HG02943 (cell line): Measurements from ENCODE around the gene FSTL4.

ENCODE experiments used
- ATAC-seq: cut with Tn5 transposase; IDR thresholded peaks from one replicate; pipeline ENCODE4 v1.9.1; 2021; ENCODE audit warnings: mild to moderate bottlenecking, low read depth, moderate library complexity; ENCODE audit not compliant: unreplicated experiment

The FSTL4 gene

GRCh38 chr5:133612249-133612860 is at the start of gene FSTL4:
Gene FSTL4, minus strand, starts transcription at chr5:133612541.
- no peak for ATAC-seq

- no peak for ATAC-seq
Observed at GRCh38 chr5:133661389-133661788, 49.0 kb upstream of the FSTL4 start.

DNA sequence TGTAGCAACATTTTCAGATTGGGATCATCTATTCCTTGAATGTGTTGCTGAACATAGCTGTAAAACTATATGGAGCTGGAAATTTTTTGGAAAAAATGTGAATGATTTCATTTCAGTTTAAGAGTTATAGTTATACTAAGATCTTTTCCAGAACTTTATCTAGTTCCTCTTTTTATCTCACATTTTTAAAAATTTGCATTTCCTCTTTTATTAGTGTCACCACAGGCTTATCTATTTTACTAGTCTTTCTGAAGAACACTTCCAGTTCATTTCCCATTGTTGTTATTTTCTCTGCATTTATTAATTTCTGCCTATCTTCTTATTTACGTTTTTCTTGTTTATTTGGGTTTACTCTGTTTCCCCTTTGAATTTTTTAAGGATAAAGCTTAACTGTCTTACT is 46.0 kb upstream of the FSTL4 start:
- ATAC-seq: no peak

GRCh38 chr5:133657036-133657435 is 44.7 kb upstream of the FSTL4 start:
- no peak for ATAC-seq

- no peak for ATAC-seq
Observed at GRCh38 chr5:133655966-133656365, 43.6 kb upstream of the FSTL4 start.

DNA sequence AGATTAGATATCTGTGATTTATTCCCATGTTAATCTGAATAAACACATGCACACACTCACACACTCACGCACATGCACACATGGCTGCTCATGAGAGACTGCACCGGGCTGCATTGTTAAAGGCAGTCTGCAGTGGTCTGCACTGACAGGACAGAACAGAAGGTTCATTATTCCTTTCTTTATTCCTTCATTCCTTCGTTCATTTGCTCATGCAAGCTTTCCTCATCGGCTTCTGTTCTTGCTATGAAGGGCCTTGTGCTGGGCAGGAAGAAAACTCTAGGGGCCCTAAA is 41.4 kb upstream of the FSTL4 start:
- ATAC-seq: no peak

GRCh38 chr5:133652951-133653759 is 40.8 kb upstream of the FSTL4 start:
- ATAC-seq: no peak

GRCh38 chr5:133644000-133644865 is 31.9 kb upstream of the FSTL4 start:
- no peak for ATAC-seq

DNA sequence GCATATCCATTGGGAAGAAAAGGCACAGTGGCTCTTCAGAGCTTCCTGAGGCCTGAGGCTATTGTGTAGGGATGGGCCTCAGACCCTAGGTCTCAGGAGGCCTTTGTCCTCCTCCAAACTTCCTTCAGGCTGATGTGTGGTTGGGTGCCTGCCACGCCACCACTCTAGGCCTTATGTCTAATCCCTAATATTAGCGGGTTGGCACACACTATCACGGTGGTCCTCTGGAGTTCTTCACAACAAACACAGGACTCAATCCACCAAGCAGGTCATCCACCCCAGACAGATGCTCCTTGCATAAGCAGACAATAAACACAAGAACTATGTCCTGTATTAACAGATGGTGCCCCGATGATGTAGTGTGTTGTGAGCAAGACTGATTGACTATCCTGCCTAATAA is 31.0 kb upstream of the FSTL4 start:
- ATAC-seq: no peak

DNA sequence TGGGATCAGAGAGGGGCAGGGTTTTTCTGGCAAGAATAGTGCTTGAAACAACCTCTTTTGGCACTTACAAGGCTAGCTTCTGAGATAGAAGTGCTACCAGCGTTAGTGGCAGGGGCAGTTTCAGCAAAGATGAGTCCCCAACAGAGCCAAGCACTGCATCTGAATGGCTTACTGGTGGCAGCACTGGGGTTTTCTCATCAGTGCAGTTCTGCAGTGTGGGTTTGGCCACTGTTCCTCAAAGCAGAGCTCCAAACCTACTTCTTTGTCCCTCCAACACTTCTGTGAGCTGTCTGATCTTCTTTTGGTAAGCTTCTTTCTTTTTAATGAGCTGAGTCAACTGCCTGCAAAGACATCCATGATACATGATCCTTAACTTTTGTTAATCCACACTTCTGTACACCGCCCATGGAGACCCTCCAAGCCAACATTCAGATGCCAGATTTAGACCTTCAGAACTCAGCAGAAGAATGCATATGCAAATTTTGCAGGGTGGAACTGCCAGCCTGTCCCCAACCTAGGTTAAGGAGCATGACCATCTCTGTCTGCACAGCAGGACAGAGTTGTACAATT is 29.9 kb upstream of the FSTL4 start:
- no peak for ATAC-seq

DNA sequence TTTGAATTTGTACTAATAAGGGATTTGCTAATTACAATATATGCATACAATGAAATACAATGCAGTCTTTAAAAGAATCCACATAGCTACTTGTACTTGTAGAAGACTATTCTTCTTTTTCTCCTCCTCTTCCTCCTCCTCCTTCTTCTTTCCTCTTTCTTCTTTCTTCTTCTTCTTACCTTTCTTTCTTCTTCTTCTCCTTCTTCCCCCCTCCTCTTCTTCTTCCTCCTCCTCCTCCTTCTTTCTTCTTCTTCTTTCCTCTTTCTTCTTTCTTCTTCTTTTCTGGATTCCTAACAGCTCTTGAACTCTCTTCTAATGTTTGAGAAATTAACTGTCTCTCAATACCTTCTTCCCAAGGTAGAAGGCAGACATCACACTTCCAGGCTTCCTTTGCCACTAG is 29.3 kb upstream of the FSTL4 start:
- no peak for ATAC-seq

DNA sequence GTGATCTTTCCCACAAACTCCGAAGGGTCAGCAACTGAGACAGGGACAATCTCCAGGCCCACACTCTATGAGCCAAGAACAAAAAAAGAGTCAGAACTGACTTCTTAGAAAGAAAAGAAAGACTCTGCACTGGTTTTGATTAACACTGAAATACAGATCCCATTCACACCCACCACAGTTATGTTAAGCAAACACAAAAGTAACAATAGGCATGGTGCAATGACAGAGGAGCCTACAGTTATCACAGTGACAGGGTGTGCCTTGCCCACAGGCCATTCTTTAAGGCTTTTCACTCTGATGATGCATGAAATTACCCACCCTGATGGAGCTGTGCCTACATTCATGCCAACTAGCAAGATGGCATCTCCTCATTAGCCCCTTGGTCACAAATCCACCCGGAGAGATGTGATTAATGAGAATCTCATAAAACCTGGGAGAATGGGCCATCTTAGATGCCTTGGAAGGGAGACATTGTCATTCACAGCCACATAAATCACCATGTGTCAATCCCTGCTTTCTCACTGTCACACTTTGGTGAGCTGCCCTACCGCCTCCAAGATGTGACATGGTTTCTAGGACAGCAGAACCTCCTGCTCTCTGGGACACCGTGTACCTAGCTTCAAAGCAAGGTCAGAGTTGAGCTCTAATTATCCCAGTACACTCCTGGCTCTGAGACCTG is 27.6 kb upstream of the FSTL4 start:
- ATAC-seq: no peak

- no peak for ATAC-seq
Observed at GRCh38 chr5:133638436-133638835, 26.1 kb upstream of the FSTL4 start.

DNA sequence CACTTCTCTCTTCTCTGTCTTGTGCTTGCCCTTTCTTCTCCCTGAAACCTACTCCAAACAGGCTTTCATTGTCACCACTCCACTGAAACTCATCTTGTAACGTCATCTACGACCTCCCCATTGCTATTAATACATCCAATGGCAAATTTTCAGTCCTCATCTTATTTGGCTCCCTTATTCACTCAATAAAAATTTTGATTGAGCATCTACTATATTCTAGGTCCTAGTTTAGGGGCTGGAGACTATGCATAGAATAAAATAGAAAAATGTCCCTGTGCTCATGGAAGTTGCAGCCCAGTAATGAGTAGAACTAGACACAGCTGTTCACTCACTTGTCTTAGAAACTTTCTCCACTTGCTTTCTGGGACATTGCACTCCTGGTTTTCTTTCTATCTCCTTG is 24.9 kb upstream of the FSTL4 start:
- no peak for ATAC-seq

DNA sequence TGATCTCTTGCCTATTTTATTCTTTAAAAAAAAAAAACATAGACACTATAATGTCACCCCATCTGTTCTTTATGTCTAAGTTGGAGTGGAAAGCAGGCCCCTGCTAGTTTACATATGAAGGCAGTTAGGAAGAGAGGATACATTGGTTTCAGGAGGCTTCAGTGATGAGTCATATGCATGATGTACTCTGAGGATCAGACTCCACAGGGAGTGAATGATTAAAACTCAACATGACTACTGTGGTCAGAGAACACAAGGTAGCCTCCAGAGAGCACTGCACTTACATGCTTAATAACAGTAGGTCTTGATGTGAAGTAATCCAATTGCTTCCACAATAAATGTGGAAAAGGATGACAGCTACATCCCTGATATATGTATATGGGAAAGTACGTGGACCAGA is 22.7 kb upstream of the FSTL4 start:
- ATAC-seq: no peak

- no peak for ATAC-seq
Observed at GRCh38 chr5:133627180-133627579, 14.8 kb upstream of the FSTL4 start.

- no peak for ATAC-seq
Observed at GRCh38 chr5:133624316-133624715, 12.0 kb upstream of the FSTL4 start.

GRCh38 chr5:133618141-133618540 is 5.8 kb upstream of the FSTL4 start:
- no peak for ATAC-seq

GRCh38 chr5:133613743-133614142 is 1.4 kb upstream of the FSTL4 start:
- ATAC-seq: no peak

DNA sequence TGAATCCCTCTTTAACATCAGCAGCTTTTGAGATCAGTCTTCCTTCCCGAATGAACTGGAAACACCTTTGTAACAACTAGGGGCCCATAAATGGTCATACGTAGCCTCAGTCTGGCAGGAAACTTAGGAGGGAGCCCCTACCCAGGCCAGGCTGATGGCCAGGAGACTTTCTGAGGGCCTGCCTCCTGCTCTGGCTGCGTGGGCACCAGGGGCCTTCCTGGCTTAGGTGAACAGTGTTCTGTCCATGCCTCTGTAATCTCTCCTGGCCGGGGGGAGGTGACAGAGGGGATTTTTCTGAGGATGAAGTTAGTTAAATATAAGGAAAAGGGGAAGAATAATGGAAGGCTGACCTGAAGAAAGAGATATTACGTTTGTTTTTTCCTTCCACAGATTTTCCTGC is 843 bp upstream of the FSTL4 start:
- no peak for ATAC-seq
